WERI-Rb-1 (cell line): Measurements from ENCODE around the gene SCN2B.

Experiments used
- DNase-seq: peaks from one replicate; pipeline ENCODE4 v3.0.0-alpha.2; 2020
- H3K27ac ChIP-seq: fragments of 250-450 bp; sonication (Bioruptor Pico); 2 replicates; pipeline ENCODE4 v1.5.1; 2020; ENCODE audit warnings: mild to moderate bottlenecking, moderate library complexity
- H3K27me3 ChIP-seq: fragments of 250-450 bp; sonication (Bioruptor Pico); 2 replicates; pipeline ENCODE4 v1.5.1; 2021; ENCODE audit warnings: mild to moderate bottlenecking, low read depth, moderate library complexity; ENCODE audit not compliant: insufficient read depth, severe bottlenecking
- H3K36me3 ChIP-seq: fragments of 250-450 bp; sonication (Bioruptor Pico); 2 replicates; pipeline ENCODE4 v1.5.1; 2020; ENCODE audit warnings: mild to moderate bottlenecking, moderate library complexity
- H3K4me3 ChIP-seq: 2 replicates; pipeline ENCODE4 v1.5.1; 2011; ENCODE audit warnings: low read depth, mild to moderate bottlenecking, control low read depth, low read length
- H3K9me3 ChIP-seq: fragments of 250-450 bp; sonication (Bioruptor Pico); 2 replicates; pipeline ENCODE4 v1.5.1; 2021; ENCODE audit warnings: mild to moderate bottlenecking, moderate library complexity; ENCODE audit not compliant: severe bottlenecking
- CTCF ChIP-seq: IDR thresholded peaks from 2 replicates; pipeline ENCODE4 v1.5.1; 2011; ENCODE audit warnings: low read depth, mild to moderate bottlenecking, control low read depth, inconsistent platforms, low read length

Gene SCN2B

GRCh38 chr11:118156531-118157185 lies 19.8 kb downstream of the SCN2B start:
- no peak overlapping the region for H3K27ac ChIP-seq
- H3K9me3 ChIP-seq: no peaks in the 10 kb centered on the region
- no peak overlapping the region for H3K4me3 ChIP-seq
- no peaks in the 10 kb centered on the region for H3K27me3 ChIP-seq
- peak; percentile 68 for DNase-seq
- no peak for TF ChIP-seq CTCF
- no peaks in the 10 kb centered on the region for H3K36me3 ChIP-seq

GRCh38 chr11:118155776-118156530 lies 20.5 kb downstream of the SCN2B start:
- Histone ChIP-seq H3K4me3 (no peak overlapping the region), H3K36me3 (no peaks in the 10 kb centered on the region), H3K9me3 (no peaks in the 10 kb centered on the region), H3K27ac (no peak overlapping the region), H3K27me3 (no peaks in the 10 kb centered on the region)
- TF ChIP-seq CTCF: no peak
- no peak for DNase-seq

- H3K27me3 ChIP-seq: no peaks in the 10 kb centered on the region
- no peak for TF ChIP-seq CTCF
- peak; percentile 72 for DNase-seq
Observed at GRCh38 chr11:118154641-118155040, 21.8 kb downstream of the SCN2B start.

GRCh38 chr11:118153976-118154375 lies 22.5 kb downstream of the SCN2B start:
- peak overlapping the region; percentile 35 for H3K27ac ChIP-seq
- DNase-seq: no peak
- no peak for TF ChIP-seq CTCF
- H3K36me3 ChIP-seq: no peaks in the 10 kb centered on the region
- no peak overlapping the region for H3K4me3 ChIP-seq
- no peaks in the 10 kb centered on the region for H3K27me3 ChIP-seq
- no peaks in the 10 kb centered on the region for H3K9me3 ChIP-seq

More at GRCh38 chr11:118154641-118155040, 21.8 kb downstream of the SCN2B start:
- Histone ChIP-seq H3K9me3 (no peaks in the 10 kb centered on the region), H3K27ac (peak overlapping the region; percentile 35), H3K4me3 (no peak overlapping the region), H3K36me3 (no peaks in the 10 kb centered on the region)

GRCh38 chr11:118153516-118153915 lies 22.9 kb downstream of the SCN2B start:
- Histone ChIP-seq H3K27me3 (no peaks in the 10 kb centered on the region), H3K27ac (no peak overlapping the region), H3K36me3 (no peaks in the 10 kb centered on the region), H3K9me3 (no peaks in the 10 kb centered on the region), H3K4me3 (peak overlapping the region; percentile 49; the same call in 1 of the 2 replicates)
- DNase-seq: no peak
- TF ChIP-seq CTCF: no peak
